GM23338 (cell line): Measurements from ENCODE around the gene FRMD1. TPM values are rescaled to one million over a fixed set of nuclear protein-coding genes. Genes with fewer than 3 reads are reported as not detected.

Experiments
- ATAC-seq: fragments of 200-7000 bp; cut with Tn5 transposase; 3 replicates; pipeline ENCODE4 v1.9.1; 2020
- DNase-seq: peaks from one replicate; pipeline ENCODE4 v3.0.0-alpha.2; 2015; ENCODE audit warnings: low spot score
- H2AFZ ChIP-seq: fragments of 200-600 bp; sonication (generic); 2 replicates; pipeline ENCODE4 v1.8.0; 2016; ENCODE audit warnings: antibody characterized with exemption, mild to moderate bottlenecking, moderate library complexity
- H3F3A ChIP-seq: fragments of 200-600 bp; sonication (generic); replicated peaks from 2 replicates; pipeline ENCODE4 v1.8.0; 2017; ENCODE audit warnings: antibody characterized with exemption, mixed run types, low read depth
- H3K27ac ChIP-seq: fragments of 200-600 bp; sonication (generic); 2 replicates; pipeline ENCODE4 v1.6.1; 2016; ENCODE audit warnings: low read depth
- H3K27me3 ChIP-seq: fragments of 200-600 bp; sonication (generic); 2 replicates; pipeline ENCODE4 v1.8.0; 2016; ENCODE audit warnings: mild to moderate bottlenecking, mixed run types, moderate library complexity; ENCODE audit not compliant: insufficient read depth
- H3K36me3 ChIP-seq: fragments of 200-600 bp; sonication (generic); 2 replicates; pipeline ENCODE4 v1.8.0; 2016; ENCODE audit warnings: mild to moderate bottlenecking; ENCODE audit not compliant: insufficient read depth
- H3K4me1 ChIP-seq: fragments of 200-600 bp; sonication (generic); 2 replicates; pipeline ENCODE4 v1.8.0; 2016; ENCODE audit warnings: mild to moderate bottlenecking, moderate library complexity; ENCODE audit not compliant: insufficient read depth
- H3K4me2 ChIP-seq: fragments of 200-600 bp; sonication (generic); 2 replicates; pipeline ENCODE4 v1.7.1; 2017; ENCODE audit warnings: mixed run types
- H3K4me3 ChIP-seq: fragments of 200-600 bp; sonication (generic); 2 replicates; pipeline ENCODE4 v1.6.1; 2016; ENCODE audit warnings: mixed run types
- H3K79me2 ChIP-seq: fragments of 200-600 bp; sonication (generic); replicated peaks from 2 replicates; pipeline ENCODE4 v1.8.0; 2017; ENCODE audit warnings: mild to moderate bottlenecking; ENCODE audit not compliant: insufficient read depth
- H3K9me2 ChIP-seq: fragments of 200-600 bp; sonication (generic); 2 replicates; pipeline ENCODE4 v1.8.0; 2017; ENCODE audit not compliant: insufficient read depth
- H4K20me1 ChIP-seq: fragments of 200-600 bp; sonication (generic); replicated peaks from 2 replicates; pipeline ENCODE4 v1.8.0; 2017; ENCODE audit warnings: mild to moderate bottlenecking; ENCODE audit not compliant: insufficient read depth
- H3K27ac Mint-ChIP-seq: 2 replicates; pipeline ENCODE4 v1.8.0; 2020; ENCODE audit warnings: inconsistent platforms, mild to moderate bottlenecking, moderate library complexity, mixed read lengths
- H3K27me3 Mint-ChIP-seq: 3 replicates; pipeline ENCODE4 v1.8.0; 2022; ENCODE audit warnings: low read depth, mild to moderate bottlenecking, moderate library complexity, mixed read lengths, inconsistent platforms; ENCODE audit not compliant: insufficient read depth, poor library complexity
- H3K36me3 Mint-ChIP-seq: 3 replicates; pipeline ENCODE4 v1.8.0; 2021; ENCODE audit warnings: low read depth, mild to moderate bottlenecking, inconsistent platforms, moderate library complexity, mixed read lengths
- H3K4me1 Mint-ChIP-seq: 3 replicates; pipeline ENCODE4 v1.8.0; 2020; ENCODE audit warnings: mild to moderate bottlenecking, inconsistent platforms, mixed read lengths
- H3K4me3 Mint-ChIP-seq: 3 replicates; pipeline ENCODE4 v1.8.0; 2021; ENCODE audit warnings: moderate library complexity, mild to moderate bottlenecking, inconsistent platforms, mixed read lengths
- H3K9me3 Mint-ChIP-seq: 3 replicates; pipeline ENCODE4 v1.8.0; 2020; ENCODE audit warnings: moderate library complexity, mild to moderate bottlenecking, inconsistent platforms, mixed read lengths
- CREB1 ChIP-seq: fragments of 250-450 bp; sonication (Bioruptor Pico); IDR thresholded peaks from 2 replicates; pipeline ENCODE4 v1.5.0; 2020; ENCODE audit warnings: low read depth, mild to moderate bottlenecking, moderate library complexity
- EZH2 ChIP-seq: fragments of 200-600 bp; sonication (generic); IDR thresholded peaks from one replicate; pipeline ENCODE4 v1.8.0; 2017; ENCODE audit warnings: antibody characterized with exemption, mild to moderate bottlenecking, low read depth; ENCODE audit not compliant: unreplicated experiment
- EZH2phosphoT487 ChIP-seq: fragments of 200-600 bp; sonication (generic); IDR thresholded peaks from one replicate; pipeline ENCODE4 v1.8.1; 2018; ENCODE audit warnings: antibody characterized with exemption; ENCODE audit not compliant: unreplicated experiment
- JUNB ChIP-seq: IDR thresholded peaks from one replicate; pipeline ENCODE4 v1.6.1; 2016; ENCODE audit warnings: antibody characterized with exemption; ENCODE audit not compliant: unreplicated experiment
- NANOG ChIP-seq: IDR thresholded peaks from 2 replicates; pipeline ENCODE4 v1.6.1; 2016; ENCODE audit warnings: antibody characterized with exemption, borderline replicate concordance
- POLR2AphosphoS5 ChIP-seq: IDR thresholded peaks from 2 replicates; pipeline ENCODE4 v1.6.1; 2016; ENCODE audit warnings: antibody characterized with exemption, low read depth
- STAT1 ChIP-seq: IDR thresholded peaks from one replicate; pipeline ENCODE4 v1.6.1; 2016; ENCODE audit warnings: antibody characterized with exemption; ENCODE audit not compliant: unreplicated experiment
- ZNF114 ChIP-seq: fragments of 250-450 bp; sonication (Bioruptor Pico); IDR thresholded peaks from 2 replicates; pipeline ENCODE4 v1.5.0; 2020; ENCODE audit warnings: mild to moderate bottlenecking, moderate library complexity
- ZNF331 ChIP-seq: fragments of 250-450 bp; sonication (Bioruptor Pico); IDR thresholded peaks from 2 replicates; pipeline ENCODE4 v1.5.0; 2020; ENCODE audit warnings: low read depth, mild to moderate bottlenecking, moderate library complexity
- polyA plus RNA-seq: library from polyadenylated mRNA; unstranded; fragments of >200 nt; fragmentation: Nextera tagmentation; extraction: Ambion mirVana; gene quantifications from 2 replicates; pipeline ENCODE4 v1.2.1, GENCODE V29; 2016
- total RNA-seq: library from RNA; depleted of rRNA; stranded (reverse); fragments of >200 nt; shearing (Covaris generic); gene quantifications from 2 replicates; pipeline ENCODE4 v1.2.3, GENCODE V29; 2014
- TF ChIP-seq, protein P1 (sequence below): fragments of 250-450 bp; sonication (Bioruptor Pico); IDR thresholded peaks from 2 replicates; pipeline ENCODE4 v1.5.0; 2020; ENCODE audit warnings: mild to moderate bottlenecking, moderate library complexity
- TF ChIP-seq, protein P2 (sequence below): IDR thresholded peaks from one replicate; pipeline ENCODE4 v1.6.1; 2018; ENCODE audit warnings: antibody characterized with exemption; ENCODE audit not compliant: unreplicated experiment
- TF ChIP-seq, protein P3 (sequence below), 2 experiments: fragments of 200-600 bp in 1 of 2; sonication (generic) in 1 of 2; conservative IDR thresholded peaks; 2 replicates each; pipeline versions ENCODE4 v1.5.1 to v1.6.1; 2016 to 2017; ENCODE audit warnings: antibody characterized with exemption in 2 of 2, low read depth in 2 of 2, mild to moderate bottlenecking in 2 of 2, moderate library complexity in 1 of 2

Gene FRMD1
- total and polyA plus RNA-seq, 2 experiments from 2014 or later = 1.0 to 2.0 TPM

DNA sequence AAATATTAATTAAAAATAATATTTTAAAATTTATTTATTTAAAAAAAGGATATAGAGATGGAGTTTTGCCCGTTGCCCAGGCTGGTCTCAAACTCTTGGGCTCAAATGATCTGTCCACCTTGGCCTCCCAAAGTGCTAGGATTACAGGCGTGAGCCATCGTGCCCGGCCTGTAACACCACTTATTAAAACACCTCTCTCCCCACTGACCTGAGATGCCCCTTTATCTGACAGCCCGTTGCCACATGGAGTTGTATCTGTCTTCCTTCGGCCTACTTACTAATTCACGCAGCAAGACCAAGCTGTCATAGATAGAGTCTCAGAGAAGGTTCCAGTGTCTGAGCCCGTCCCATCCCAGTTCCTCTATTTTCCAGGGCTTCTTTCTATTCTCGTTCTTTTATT, 50.8 kb downstream of the FRMD1 start:
- ATAC-seq = no peak
- H3K27me3 Mint-ChIP-seq = peaks cover 3% of the 10 kb centered on the region
- H3K4me3 Mint-ChIP-seq = no peak overlapping the region

More for the DNA sequence above, 50.8 kb downstream of the FRMD1 start:
- Histone ChIP-seq H3F3A (no peaks in the 10 kb centered on the region), H3K27ac (no peak overlapping the region), H3K79me2 (no peaks in the 10 kb centered on the region), H4K20me1 (no peaks in the 10 kb centered on the region), H3K4me1 (peaks cover 14% of the 10 kb centered on the region), H2AFZ (no peak overlapping the region), H3K36me3 (no peaks in the 10 kb centered on the region), H3K9me2 (no peaks in the 10 kb centered on the region), H3K27me3 (no peaks in the 10 kb centered on the region), H3K4me2 (no peak overlapping the region), H3K4me3 (no peak overlapping the region)
- Mint-ChIP-seq H3K27ac (no peak overlapping the region), H3K4me1 (peaks cover 22% of the 10 kb centered on the region), H3K9me3 (no peaks in the 10 kb centered on the region), H3K36me3 (no peaks in the 10 kb centered on the region)
- DNase-seq = no peak
- no peak for TF ChIP-seq POLR2AphosphoS5
- TF ChIP-seq STAT1 = no peak
- TF ChIP-seq, protein P1, sequence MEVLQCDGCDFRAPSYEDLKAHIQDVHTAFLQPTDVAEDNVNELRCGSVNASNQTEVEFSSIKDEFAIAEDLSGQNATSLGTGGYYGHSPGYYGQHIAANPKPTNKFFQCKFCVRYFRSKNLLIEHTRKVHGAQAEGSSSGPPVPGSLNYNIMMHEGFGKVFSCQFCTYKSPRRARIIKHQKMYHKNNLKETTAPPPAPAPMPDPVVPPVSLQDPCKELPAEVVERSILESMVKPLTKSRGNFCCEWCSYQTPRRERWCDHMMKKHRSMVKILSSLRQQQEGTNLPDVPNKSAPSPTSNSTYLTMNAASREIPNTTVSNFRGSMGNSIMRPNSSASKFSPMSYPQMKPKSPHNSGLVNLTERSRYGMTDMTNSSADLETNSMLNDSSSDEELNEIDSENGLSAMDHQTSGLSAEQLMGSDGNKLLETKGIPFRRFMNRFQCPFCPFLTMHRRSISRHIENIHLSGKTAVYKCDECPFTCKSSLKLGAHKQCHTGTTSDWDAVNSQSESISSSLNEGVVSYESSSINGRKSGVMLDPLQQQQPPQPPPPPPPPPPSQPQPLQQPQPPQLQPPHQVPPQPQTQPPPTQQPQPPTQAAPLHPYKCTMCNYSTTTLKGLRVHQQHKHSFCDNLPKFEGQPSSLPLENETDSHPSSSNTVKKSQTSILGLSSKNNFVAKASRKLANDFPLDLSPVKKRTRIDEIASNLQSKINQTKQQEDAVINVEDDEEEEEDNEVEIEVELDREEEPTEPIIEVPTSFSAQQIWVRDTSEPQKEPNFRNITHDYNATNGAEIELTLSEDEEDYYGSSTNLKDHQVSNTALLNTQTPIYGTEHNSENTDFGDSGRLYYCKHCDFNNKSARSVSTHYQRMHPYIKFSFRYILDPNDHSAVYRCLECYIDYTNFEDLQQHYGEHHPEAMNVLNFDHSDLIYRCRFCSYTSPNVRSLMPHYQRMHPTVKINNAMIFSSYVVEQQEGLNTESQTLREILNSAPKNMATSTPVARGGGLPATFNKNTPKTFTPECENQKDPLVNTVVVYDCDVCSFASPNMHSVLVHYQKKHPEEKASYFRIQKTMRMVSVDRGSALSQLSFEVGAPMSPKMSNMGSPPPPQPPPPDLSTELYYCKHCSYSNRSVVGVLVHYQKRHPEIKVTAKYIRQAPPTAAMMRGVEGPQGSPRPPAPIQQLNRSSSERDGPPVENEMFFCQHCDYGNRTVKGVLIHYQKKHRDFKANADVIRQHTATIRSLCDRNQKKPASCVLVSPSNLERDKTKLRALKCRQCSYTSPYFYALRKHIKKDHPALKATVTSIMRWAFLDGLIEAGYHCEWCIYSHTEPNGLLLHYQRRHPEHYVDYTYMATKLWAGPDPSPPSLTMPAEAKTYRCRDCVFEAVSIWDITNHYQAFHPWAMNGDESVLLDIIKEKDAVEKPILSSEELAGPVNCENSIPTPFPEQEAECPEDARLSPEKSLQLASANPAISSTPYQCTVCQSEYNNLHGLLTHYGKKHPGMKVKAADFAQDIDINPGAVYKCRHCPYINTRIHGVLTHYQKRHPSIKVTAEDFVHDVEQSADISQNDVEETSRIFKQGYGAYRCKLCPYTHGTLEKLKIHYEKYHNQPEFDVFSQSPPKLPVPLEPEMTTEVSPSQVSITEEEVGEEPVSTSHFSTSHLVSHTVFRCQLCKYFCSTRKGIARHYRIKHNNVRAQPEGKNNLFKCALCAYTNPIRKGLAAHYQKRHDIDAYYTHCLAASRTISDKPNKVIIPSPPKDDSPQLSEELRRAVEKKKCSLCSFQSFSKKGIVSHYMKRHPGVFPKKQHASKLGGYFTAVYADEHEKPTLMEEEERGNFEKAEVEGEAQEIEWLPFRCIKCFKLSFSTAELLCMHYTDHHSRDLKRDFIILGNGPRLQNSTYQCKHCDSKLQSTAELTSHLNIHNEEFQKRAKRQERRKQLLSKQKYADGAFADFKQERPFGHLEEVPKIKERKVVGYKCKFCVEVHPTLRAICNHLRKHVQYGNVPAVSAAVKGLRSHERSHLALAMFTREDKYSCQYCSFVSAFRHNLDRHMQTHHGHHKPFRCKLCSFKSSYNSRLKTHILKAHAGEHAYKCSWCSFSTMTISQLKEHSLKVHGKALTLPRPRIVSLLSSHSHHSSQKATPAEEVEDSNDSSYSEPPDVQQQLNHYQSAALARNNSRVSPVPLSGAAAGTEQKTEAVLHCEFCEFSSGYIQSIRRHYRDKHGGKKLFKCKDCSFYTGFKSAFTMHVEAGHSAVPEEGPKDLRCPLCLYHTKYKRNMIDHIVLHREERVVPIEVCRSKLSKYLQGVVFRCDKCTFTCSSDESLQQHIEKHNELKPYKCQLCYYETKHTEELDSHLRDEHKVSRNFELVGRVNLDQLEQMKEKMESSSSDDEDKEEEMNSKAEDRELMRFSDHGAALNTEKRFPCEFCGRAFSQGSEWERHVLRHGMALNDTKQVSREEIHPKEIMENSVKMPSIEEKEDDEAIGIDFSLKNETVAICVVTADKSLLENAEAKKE (CRISPR knock-in tag) = no peak
- no peak for TF ChIP-seq ZNF114 (CRISPR knock-in tag)
- no peak for TF ChIP-seq CREB1 (CRISPR knock-in tag)
- no peak for TF ChIP-seq EZH2
- TF ChIP-seq, protein P2, sequence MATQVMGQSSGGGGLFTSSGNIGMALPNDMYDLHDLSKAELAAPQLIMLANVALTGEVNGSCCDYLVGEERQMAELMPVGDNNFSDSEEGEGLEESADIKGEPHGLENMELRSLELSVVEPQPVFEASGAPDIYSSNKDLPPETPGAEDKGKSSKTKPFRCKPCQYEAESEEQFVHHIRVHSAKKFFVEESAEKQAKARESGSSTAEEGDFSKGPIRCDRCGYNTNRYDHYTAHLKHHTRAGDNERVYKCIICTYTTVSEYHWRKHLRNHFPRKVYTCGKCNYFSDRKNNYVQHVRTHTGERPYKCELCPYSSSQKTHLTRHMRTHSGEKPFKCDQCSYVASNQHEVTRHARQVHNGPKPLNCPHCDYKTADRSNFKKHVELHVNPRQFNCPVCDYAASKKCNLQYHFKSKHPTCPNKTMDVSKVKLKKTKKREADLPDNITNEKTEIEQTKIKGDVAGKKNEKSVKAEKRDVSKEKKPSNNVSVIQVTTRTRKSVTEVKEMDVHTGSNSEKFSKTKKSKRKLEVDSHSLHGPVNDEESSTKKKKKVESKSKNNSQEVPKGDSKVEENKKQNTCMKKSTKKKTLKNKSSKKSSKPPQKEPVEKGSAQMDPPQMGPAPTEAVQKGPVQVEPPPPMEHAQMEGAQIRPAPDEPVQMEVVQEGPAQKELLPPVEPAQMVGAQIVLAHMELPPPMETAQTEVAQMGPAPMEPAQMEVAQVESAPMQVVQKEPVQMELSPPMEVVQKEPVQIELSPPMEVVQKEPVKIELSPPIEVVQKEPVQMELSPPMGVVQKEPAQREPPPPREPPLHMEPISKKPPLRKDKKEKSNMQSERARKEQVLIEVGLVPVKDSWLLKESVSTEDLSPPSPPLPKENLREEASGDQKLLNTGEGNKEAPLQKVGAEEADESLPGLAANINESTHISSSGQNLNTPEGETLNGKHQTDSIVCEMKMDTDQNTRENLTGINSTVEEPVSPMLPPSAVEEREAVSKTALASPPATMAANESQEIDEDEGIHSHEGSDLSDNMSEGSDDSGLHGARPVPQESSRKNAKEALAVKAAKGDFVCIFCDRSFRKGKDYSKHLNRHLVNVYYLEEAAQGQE = no peak
- TF ChIP-seq ZNF331 (CRISPR knock-in tag) = no peak
- no peak for TF ChIP-seq NANOG
- no peak for TF ChIP-seq EZH2phosphoT487
- TF ChIP-seq, protein P3, sequence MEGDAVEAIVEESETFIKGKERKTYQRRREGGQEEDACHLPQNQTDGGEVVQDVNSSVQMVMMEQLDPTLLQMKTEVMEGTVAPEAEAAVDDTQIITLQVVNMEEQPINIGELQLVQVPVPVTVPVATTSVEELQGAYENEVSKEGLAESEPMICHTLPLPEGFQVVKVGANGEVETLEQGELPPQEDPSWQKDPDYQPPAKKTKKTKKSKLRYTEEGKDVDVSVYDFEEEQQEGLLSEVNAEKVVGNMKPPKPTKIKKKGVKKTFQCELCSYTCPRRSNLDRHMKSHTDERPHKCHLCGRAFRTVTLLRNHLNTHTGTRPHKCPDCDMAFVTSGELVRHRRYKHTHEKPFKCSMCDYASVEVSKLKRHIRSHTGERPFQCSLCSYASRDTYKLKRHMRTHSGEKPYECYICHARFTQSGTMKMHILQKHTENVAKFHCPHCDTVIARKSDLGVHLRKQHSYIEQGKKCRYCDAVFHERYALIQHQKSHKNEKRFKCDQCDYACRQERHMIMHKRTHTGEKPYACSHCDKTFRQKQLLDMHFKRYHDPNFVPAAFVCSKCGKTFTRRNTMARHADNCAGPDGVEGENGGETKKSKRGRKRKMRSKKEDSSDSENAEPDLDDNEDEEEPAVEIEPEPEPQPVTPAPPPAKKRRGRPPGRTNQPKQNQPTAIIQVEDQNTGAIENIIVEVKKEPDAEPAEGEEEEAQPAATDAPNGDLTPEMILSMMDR (conservative IDR thresholded peaks at IDR 0.05; ENCODE audit: low read depth in 2 of 2) = no peak
- TF ChIP-seq JUNB = no peak
